Right lobe of liver (tissue), 6 donors: Measurements from ENCODE around the gene RALGAPA2. TPM values are rescaled to one million over a fixed set of nuclear protein-coding genes. Genes with fewer than 3 reads are reported as not detected.
A peak's percentile ranks its signal among the peaks of the same experiment; 100 is the strongest.

Experiments used
- ATAC-seq, 4 donors: fragments of 200-7000 bp; cut with Tn5 transposase; one replicate each; pipeline ENCODE4 v1.9.1; 2020; ENCODE audit warnings: mild to moderate bottlenecking in 4 of 4, moderate library complexity in 4 of 4
- DNase-seq, 3 donors: peaks; one replicate each; pipeline ENCODE4 v3.0.0-alpha.2; 2020
- H3K27ac ChIP-seq, 3 donors: fragments of 200-600 bp; one replicate each; pipeline ENCODE4 v1.8.0; 2022
- H3K27me3 ChIP-seq, 2 donors: fragments of 200-600 bp; one replicate each; pipeline ENCODE4 v1.8.0; 2022
- H3K36me3 ChIP-seq, 4 donors: fragments of 200-600 bp; sonication (generic) in 1 of 4; one replicate each; pipeline versions ENCODE4 v1.5.1 to v1.8.0; 2017 to 2022; ENCODE audit warnings: control low read depth in 1 of 4
- H3K4me1 ChIP-seq, 4 donors: fragments of 200-600 bp; sonication (generic) in 1 of 4; one replicate each; pipeline versions ENCODE4 v1.5.1 to v1.8.0; 2017 to 2022; ENCODE audit warnings: control low read depth in 1 of 4
- H3K4me3 ChIP-seq, 3 donors: fragments of 200-600 bp; one replicate each; pipeline ENCODE4 v1.8.0; 2022
- H3K9me3 ChIP-seq, 4 donors: fragments of 200-600 bp; sonication (generic) in 1 of 4; one replicate each; pipeline versions ENCODE4 v1.5.1 to v1.8.0; 2017 to 2022; ENCODE audit warnings: control low read depth in 1 of 4
- CTCF ChIP-seq, 4 donors: fragments of 200-600 bp in 3 of 4; fragments of 450-650 bp in 1 of 4; IDR thresholded peaks; one replicate each; pipeline versions ENCODE4 v1.5.1 to v1.8.0; 2016 to 2022; ENCODE audit warnings: antibody characterized with exemption in 4 of 4, mild to moderate bottlenecking in 2 of 4
- POLR2A ChIP-seq: fragments of 450-650 bp; IDR thresholded peaks from one replicate; pipeline ENCODE4 v1.6.1; 2017; ENCODE audit warnings: antibody characterized with exemption, mild to moderate bottlenecking
- WGBS: methylation state at CpG from one replicate; pipeline ENCODE4 v1.1.6; 2018; ENCODE audit warnings: low coverage, low lambda C conversion rate; ENCODE audit not compliant: insufficient coverage; ENCODE audit errors: missing lambda C conversion rate; 5-methylcytosine and 5-hydroxymethylcytosine counted together
- intact Hi-C, 2 donors: fragments of 100-400 bp; cut with DNase I; formaldehyde crosslinking; loops; one replicate each; pipeline versions ENCODE4 v1.11.2 to v1.14.1; 2022
- total RNA-seq, 6 experiments: library from RNA; depleted of rRNA in 2 of 6; stranded (reverse); fragments of >200 nt in 2 of 6; fragmentation: NEBNext Ultra II Directional in 3 of 6; extraction: Animal tissue kit (Norgen Biotek cat#: 25700) in 3 of 6; gene quantifications; one replicate each; pipeline versions ENCODE4 v1.1.0 to v1.2.4, GENCODE V29; 2016 to 2023
- donor health status: DM: no; HTN: yes; CAD: no.
- donor health status: DM: no; HTN: no; CAD: no.
- donor health status: DM: no; HTN: no; CAD: no.
- donor health status: DM: no; HTN: yes; CAD: no.
- donor health status: DM: no; HTN: yes; CAD: no.

The RALGAPA2 gene
- total RNA-seq, 6 experiments from 2014 or later = 38.3 to 76.7 (median 62.7) TPM

- Histone ChIP-seq H3K36me3 (no peaks in the 10 kb centered on the region), H3K4me1 (peaks cover 0 to 7% (median 0%) of the 10 kb centered on the region in 4 donors), H3K27me3 (no peaks in the 10 kb centered on the region), H3K27ac (no peak overlapping the region), H3K9me3 (no peaks in the 10 kb centered on the region), H3K4me3 (no peak overlapping the region)
- WGBS = 69% methylated on average over 6 of the region's 6 CpGs
- DNase-seq (no peak), ATAC-seq (peak in 1 of 4 donors; percentile 36)
- intact Hi-C loops = no loop called here
- no peak for TF ChIP-seq POLR2A
- peak in 1 of 4 donors; percentile 9 for TF ChIP-seq CTCF (IDR thresholded peaks at IDR 0.05)
Measured at GRCh38 chr20:20407891-20408805, 304.3 kb downstream of the RALGAPA2 start.

GRCh38 chr20:20406306-20406705 lies 306.1 kb downstream of the RALGAPA2 start:
- ATAC-seq (no peak), DNase-seq (no peak)
- WGBS = 87% methylated on average over 2 of the region's 2 CpGs
- Histone ChIP-seq H3K4me1 (peaks cover 0 to 7% (median 0%) of the 10 kb centered on the region in 4 donors), H3K27ac (no peak overlapping the region), H3K27me3 (no peaks in the 10 kb centered on the region), H3K4me3 (no peak overlapping the region), H3K36me3 (peaks cover 0 to 3% (median 0%) of the 10 kb centered on the region in 4 donors), H3K9me3 (no peaks in the 10 kb centered on the region)
- TF ChIP-seq POLR2A (no peak), CTCF (IDR thresholded peaks at IDR 0.05) (no peak)
- intact Hi-C loops = no loop called here

DNA sequence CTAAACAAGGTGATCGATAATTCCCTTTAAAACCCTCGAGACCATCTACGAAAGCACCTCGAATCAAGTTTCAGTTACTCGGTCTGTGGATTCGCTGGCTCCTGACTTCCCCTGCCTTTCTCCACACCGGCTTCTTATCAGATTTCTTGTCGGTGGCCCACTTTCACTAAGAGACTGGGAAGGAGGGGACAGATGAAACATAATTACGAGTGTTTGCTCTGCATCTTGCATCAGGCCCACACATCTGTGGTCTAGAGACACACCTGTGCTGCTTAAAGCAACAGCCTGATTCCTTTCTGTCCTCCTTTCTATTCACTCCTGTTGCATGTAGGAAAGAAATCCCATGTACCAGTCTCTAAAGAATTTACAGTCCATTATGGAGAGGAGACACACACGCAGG lies 306.8 kb downstream of the RALGAPA2 start:
- intact Hi-C loops = no loop called here
- TF ChIP-seq CTCF (IDR thresholded peaks at IDR 0.05) (no peak), POLR2A (no peak)
- no peak overlapping the region for H3K27ac ChIP-seq
- no peak for ATAC-seq
- peaks cover 0 to 3% (median 0%) of the 10 kb centered on the region in 4 donors for H3K36me3 ChIP-seq
- 85% methylated on average over 9 of the region's 10 CpGs for WGBS
- no peaks in the 10 kb centered on the region for H3K27me3 ChIP-seq
- no peak overlapping the region for H3K4me3 ChIP-seq
- H3K4me1 ChIP-seq = peaks cover 0 to 1% (median 0%) of the 10 kb centered on the region in 4 donors
- no peak for DNase-seq
- H3K9me3 ChIP-seq = no peaks in the 10 kb centered on the region

GRCh38 chr20:20404633-20405032 lies 307.8 kb downstream of the RALGAPA2 start:
- ATAC-seq = no peak
- H3K4me1 ChIP-seq = peaks cover 0 to 7% (median 0%) of the 10 kb centered on the region in 4 donors
- no peak overlapping the region for H3K4me3 ChIP-seq
- DNase-seq = no peak
- 100% methylated on average over 1 of the region's 5 CpGs for WGBS
- peaks cover 0 to 3% (median 0%) of the 10 kb centered on the region in 4 donors for H3K36me3 ChIP-seq
- no peaks in the 10 kb centered on the region for H3K27me3 ChIP-seq
- TF ChIP-seq CTCF (IDR thresholded peaks at IDR 0.05) (no peak), POLR2A (no peak)
- no peaks in the 10 kb centered on the region for H3K9me3 ChIP-seq
- no peak overlapping the region for H3K27ac ChIP-seq
- intact Hi-C loops = no loop called here
